HuH-7 (cell line): ENCODE results near the gene C1orf232.

Source experiments
- DNase-seq: peaks from one replicate; pipeline ENCODE4 v3.0.0; 2011; ENCODE audit warnings: low spot score

The C1orf232 gene

DNA sequence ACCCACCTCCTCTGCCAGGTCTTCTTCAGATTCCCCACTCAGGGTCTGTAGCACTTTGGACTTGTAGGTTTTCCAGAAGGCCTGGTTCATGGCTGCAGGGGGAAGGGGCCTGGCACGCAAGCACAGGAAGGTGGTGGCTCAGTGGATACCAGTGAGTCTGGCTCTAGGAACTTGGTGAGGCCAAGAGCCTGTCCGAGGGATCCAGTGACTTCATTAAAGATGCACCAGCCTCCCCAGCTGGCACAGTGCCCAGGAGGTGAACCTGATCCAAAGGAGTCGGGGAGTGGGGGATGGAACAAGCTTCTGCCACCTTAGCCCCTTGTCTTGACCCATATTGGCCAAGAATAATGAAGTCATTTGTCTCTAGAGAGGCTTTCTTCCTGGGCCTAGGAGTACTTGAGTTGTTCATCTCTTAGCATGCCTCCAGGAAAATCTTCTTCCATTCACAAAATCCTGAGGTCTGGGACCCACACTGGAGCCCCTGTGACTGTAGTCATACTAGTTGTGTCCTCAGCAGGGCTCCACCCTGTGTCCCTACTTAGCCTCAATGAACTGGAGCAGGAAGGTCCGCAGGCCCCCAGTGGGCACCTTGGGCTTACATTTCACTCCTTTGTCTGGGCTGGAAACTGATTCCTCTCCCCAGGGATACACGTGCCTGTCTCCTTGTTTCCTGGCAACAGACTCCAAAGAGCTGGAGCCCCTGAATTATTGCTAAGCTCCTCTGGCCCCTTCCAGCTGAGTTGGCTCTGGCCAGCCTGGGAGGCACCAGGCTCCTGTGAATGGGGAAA is at the start of gene C1orf232:
Gene C1orf232 (minus strand): TSS at position 554 of the 788 bp plus-strand sequence. CDS start 464 bp downstream, at position 90.
- DNase-seq = no peak

- no peak for DNase-seq
These were observed 46.5 kb upstream of the C1orf232 start for GRCh38 chr1:26215246-26215645.

DNA sequence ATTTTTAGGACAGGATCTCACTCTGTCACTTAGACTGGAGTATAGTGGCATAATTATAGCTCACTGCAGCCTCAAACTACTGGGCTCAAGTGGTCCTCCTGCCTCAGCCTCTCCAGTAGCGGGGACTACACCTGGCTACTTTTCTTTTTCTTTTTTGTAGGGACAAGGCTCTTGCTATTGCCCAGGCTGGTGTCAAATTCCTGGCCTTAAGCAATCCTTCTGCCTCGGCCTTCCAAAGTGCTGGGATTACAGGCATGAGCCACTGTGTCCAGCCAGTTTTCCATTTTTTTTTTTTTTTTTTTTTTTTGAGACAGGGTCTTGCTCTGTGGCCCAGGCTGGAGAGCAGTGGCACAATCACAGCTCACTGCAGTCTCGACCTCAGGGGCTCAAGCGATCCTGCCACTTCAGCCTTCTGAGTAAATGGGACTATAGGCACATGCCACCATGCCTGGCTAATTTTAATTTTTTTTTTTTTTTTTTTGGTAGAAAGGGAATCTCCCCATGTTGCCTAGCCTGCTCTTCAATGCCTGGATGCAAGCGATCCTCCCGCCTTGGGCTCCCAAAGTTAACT is 44.7 kb upstream of the C1orf232 start:
- no peak for DNase-seq

- DNase-seq = no peak
These were observed 44.0 kb upstream of the C1orf232 start for GRCh38 chr1:26212726-26213125.

DNA sequence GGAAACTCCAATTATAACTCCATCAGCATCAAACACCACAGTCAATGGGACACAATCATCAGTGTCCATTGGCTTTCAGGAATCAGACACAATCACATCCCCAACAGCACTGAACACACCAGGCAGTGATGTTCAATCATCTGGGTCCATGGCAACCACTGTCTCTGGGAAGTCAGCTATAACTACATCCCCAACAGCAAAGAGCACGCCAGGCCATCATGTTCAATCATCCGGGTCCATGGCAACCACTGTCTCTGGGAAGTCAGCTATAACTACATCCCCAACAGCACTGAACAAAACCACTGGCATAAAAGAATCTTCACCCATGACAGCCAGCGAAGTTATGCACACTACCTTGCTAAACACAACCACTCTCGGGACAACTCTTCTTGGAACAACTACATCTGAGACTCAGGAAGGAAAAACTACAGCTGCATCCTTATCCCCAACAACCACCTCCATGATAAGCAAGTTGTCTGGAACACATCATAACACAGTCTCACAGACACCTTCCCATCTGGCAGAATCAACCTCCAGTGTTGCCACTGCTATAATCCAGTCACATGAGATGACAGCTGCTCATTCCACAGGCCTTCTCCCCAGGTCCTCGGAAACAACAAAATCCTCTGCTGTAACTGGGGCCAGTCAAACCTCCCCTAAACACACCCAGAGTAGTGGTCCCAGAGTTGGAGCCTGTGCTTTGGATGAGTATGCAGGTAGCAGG is 41.5 kb upstream of the C1orf232 start:
- DNase-seq = no peak

GRCh38 chr1:26203642-26204318 is 35.0 kb upstream of the C1orf232 start:
- no peak for DNase-seq

GRCh38 chr1:26200413-26200812 is 31.6 kb upstream of the C1orf232 start:
- DNase-seq = no peak

- DNase-seq = no peak
These were observed 29.1 kb upstream of the C1orf232 start for GRCh38 chr1:26197813-26198212.

- no peak for DNase-seq
These were observed 28.5 kb upstream of the C1orf232 start for GRCh38 chr1:26197301-26197700.

- DNase-seq = no peak
These were observed 27.0 kb upstream of the C1orf232 start for GRCh38 chr1:26195805-26196204.

DNA sequence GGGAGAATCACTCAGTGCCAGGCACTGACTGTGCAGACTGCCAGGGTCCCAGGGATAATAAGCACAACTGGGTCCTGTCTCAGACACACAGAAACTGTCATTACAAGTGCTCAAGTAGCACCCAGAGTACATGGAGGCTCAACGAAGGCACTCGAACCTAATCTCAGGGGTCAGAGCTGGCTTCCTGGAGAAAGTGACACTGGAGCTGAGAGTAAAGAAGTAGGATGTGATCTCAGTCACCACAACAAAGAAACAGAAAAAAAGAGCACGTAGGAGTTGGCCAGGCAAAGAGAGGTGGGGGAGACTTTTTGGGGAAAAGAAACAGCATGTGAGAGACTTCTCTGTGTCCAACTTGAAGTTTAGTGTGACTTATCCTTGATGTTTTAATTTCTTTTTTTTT is 23.0 kb upstream of the C1orf232 start:
- no peak for DNase-seq

- peak; percentile 73 for DNase-seq
These were observed 21.7 kb upstream of the C1orf232 start, which contains the start of gene CATSPER4 for GRCh38 chr1:26190373-26190987. Gene CATSPER4, plus strand, starts transcription at chr1:26190602. Its CDS starts 26 bp downstream, at chr1:26190628.

DNA sequence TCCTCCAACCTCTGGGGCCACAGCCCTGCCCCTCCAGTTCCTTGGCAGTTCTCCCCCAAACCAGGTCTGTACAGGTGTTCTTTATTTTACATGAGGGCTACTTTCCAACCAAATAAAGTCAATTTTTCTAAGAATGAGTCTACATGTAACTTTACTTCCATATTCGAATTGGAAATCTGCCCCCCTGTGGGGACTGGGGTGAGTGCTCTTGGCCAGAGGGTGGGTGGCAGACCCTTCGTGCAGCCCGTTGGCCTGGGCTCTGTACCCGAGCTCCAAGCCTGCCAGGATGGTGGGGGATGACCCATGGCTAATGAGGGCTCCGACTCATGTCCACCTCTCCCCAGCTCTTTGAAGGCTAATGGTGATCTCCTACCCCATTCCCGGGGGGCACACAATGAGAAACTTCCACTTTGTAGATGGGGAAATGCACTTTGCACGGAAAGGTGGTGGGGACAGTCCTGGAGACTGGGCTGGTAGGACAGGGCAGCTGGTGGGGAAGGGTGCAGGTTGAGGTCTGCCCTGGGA is 21.1 kb upstream of the C1orf232 start:
- no peak for DNase-seq

DNA sequence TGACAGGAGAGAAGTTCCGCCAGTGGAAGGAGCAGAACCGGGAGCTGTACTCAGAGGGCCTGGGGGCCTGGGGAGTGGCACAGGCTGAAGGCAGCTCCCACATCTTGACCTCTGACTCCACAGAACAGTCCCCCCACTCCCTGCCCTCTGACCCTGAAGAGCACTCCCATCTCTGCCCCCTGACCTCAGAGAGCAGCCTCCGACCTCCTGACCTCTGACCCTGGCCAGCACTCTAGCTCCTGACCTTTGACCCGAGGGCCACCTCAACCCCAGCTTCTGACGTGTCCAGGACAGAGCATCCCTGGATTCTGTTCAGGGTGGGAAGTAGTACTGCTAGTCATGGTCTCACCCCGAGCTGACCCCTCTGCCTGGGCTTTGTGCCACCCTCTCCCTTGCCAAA is 20.6 kb upstream of the C1orf232 start:
- no peak for DNase-seq

DNA sequence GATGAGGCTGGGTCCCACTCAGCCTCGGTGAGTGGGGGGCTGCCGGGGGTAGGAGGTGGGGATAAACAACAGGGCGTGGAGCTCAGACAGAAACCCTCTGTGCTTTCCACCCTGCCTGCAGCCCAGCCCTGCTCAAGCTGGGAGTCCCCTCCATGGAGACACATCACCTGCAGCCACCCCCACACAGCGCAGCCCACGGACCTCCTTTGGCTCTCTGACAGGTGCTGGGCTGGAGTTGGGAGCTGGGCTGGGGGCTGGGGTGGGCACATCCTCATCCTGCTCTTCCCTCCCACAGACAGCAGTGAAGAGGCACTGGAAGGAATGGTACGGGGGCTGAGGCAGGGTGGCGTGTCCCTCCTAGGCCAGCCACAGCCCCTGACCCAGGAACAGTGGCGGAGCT is 19.7 kb upstream of the C1orf232 start:
- no peak for DNase-seq

DNA sequence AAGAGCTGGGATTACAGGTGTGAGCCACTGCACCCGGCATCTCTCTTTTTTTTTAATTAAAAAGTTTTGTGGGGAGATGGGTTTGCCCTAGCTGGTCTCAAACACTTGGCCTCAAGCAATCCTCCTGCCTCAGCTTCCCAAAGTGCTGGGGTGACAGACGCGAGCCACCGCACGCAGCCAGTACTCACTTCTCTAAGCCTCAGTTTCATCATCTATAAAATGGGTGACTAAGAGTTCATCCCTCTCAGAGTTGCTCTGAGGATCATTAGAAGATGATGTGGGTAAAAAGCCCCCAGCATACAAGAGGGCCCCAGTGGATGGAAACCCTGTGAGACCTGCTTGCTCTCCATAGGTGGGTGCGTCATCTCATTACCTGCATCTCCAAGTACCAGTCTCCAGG is 19.1 kb upstream of the C1orf232 start:
- DNase-seq = no peak

- DNase-seq = no peak
These were observed 16.1 kb upstream of the C1orf232 start for GRCh38 chr1:26184883-26185282.

GRCh38 chr1:26184086-26184485 is 15.3 kb upstream of the C1orf232 start:
- no peak for DNase-seq

DNA sequence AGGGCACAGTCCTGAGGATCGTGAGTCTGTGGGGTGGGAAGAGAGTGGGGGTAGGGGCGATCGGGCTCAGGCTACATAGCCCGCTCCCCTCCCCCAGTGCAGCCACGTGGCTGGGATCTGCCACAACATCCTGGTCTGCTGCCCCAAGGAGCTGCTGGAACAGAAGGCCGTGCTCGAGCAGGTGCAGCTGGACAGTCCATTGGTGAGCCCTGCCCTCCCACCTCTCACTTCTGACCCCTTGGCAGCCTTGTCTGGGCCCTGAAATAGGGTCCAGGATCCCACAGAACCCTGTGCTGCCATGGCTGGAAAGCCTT is 13.6 kb upstream of the C1orf232 start:
- DNase-seq = no peak

- DNase-seq = no peak
These were observed 13.0 kb upstream of the C1orf232 start for GRCh38 chr1:26181586-26182382.

- no peak for DNase-seq
These were observed 11.3 kb upstream of the C1orf232 start for GRCh38 chr1:26180010-26180506.
